ENCODE data around the gene CA11.

- no peak for TF ChIP-seq CTCF (IDR thresholded peaks at IDR 0.05)
- no peak for TF ChIP-seq POLR2AphosphoS5 (IDR thresholded peaks at IDR 0.05)
Observed at GRCh38 chr19:48627865-48628314, 18.1 kb downstream of the CA11 start.

Data from transverse colon (tissue), 4 donors.